Activated T-cell treated with anti-CD3 and anti-CD28 coated beads, Interleukin-2, amount 50 U/mL, for 48 hours (primary cell): ENCODE data around the gene ZNF101.

Experiments used
- DNase-seq, 2 experiments: peaks; one replicate each; pipeline ENCODE4 v3.0.0-alpha.2; 2020

ZNF101 gene

GRCh38 chr19:19711934-19712828 is 43.5 kb downstream of the ZNF101 start:
- no peak for DNase-seq

GRCh38 chr19:19719798-19720197 is 51.2 kb downstream of the ZNF101 start:
- DNase-seq: no peak

- no peak for DNase-seq
Observed at GRCh38 chr19:19721896-19722295, 53.3 kb downstream of the ZNF101 start.

- DNase-seq: peak; percentile 93 to 95
Observed at GRCh38 chr19:19732579-19733501, 64.2 kb downstream of the ZNF101 start, which contains the start of gene ZNF14. ZNF14 (minus strand) TSS chr19:19733112; CDS start chr19:19732958, 154 bp downstream.
